ENCODE results near the gene OR2V1.
"Not testable (repeated sequence)": the region's sequence is repeated elsewhere in the genome, so short reads cannot be mapped to it uniquely, and the experiment has no call there.

OR2V1 gene

GRCh38 chr5:181101930-181102674 is 28.9 kb downstream of the OR2V1 start:
- not testable (repeated sequence) for DNase-seq

GRCh38 chr5:181101030-181101641 is 29.8 kb downstream of the OR2V1 start:
- not testable (repeated sequence) for DNase-seq

- DNase-seq, result no peak
Measured at GRCh38 chr5:181100121-181100875, 30.7 kb downstream of the OR2V1 start.

GRCh38 chr5:181099602-181100086 is 31.3 kb downstream of the OR2V1 start:
- no peak for DNase-seq

GRCh38 chr5:181098762-181099601 is 32.0 kb downstream of the OR2V1 start:
- no peak for DNase-seq

- not testable (repeated sequence) for DNase-seq
Measured at GRCh38 chr5:181097759-181098491, 33.0 kb downstream of the OR2V1 start.

GRCh38 chr5:181097383-181097753 is 33.6 kb downstream of the OR2V1 start:
- not testable (repeated sequence) for DNase-seq

- DNase-seq, result not testable (repeated sequence)
Measured at GRCh38 chr5:181096721-181097382, 34.1 kb downstream of the OR2V1 start.

GRCh38 chr5:181095162-181095561 is 35.8 kb downstream of the OR2V1 start:
- not testable (repeated sequence) for DNase-seq

GRCh38 chr5:181092428-181092827 is 38.5 kb downstream of the OR2V1 start:
- no peak for DNase-seq

- peak; percentile 11 for DNase-seq
Measured at GRCh38 chr5:181088289-181088688, 42.7 kb downstream of the OR2V1 start.

GRCh38 chr5:181087309-181087708 is 43.7 kb downstream of the OR2V1 start:
- DNase-seq, result no peak

- DNase-seq, result no peak
Measured at GRCh38 chr5:181086884-181087205, 44.1 kb downstream of the OR2V1 start.

GRCh38 chr5:181086026-181086883 is 44.7 kb downstream of the OR2V1 start:
- DNase-seq, result no peak

GRCh38 chr5:181084621-181085195 is 46.3 kb downstream of the OR2V1 start:
- no peak for DNase-seq

GRCh38 chr5:181081989-181082388 is 49.0 kb downstream of the OR2V1 start:
- DNase-seq, result no peak

GRCh38 chr5:181076920-181077319 is 54.0 kb downstream of the OR2V1 start:
- no peak for DNase-seq
